ENCODE results near the gene CEP164.
"Not testable (repeated sequence)": the region's sequence is repeated elsewhere in the genome, so short reads cannot be mapped to it uniquely, and the experiment has no call there.

Gene CEP164

GRCh38 chr11:117316197-117316961 lies 11.3 kb upstream of the CEP164 start, which contains the start of gene BACE1:
Gene BACE1, minus strand, starts transcription at chr11:117316256. Its CDS starts 461 bp downstream, at chr11:117315795.
- H3K27ac Mint-ChIP-seq, result no peak within 1 kb of the TSS
- H3K9me3 Mint-ChIP-seq, result no peaks in the 10 kb centered on the region
- peaks cover 8% of the 10 kb centered on the region for H3K4me1 Mint-ChIP-seq (ENCODE audit: low read depth)
- H3K27me3 Mint-ChIP-seq, result peaks cover 35% of the 10 kb centered on the region
- peak; percentile 51 for DNase-seq
- peak within 1 kb of the TSS; percentile 75 for H3K4me3 Mint-ChIP-seq
- H3K36me3 Mint-ChIP-seq (ENCODE audit: low read depth), result no peaks in the 10 kb centered on the region

DNA sequence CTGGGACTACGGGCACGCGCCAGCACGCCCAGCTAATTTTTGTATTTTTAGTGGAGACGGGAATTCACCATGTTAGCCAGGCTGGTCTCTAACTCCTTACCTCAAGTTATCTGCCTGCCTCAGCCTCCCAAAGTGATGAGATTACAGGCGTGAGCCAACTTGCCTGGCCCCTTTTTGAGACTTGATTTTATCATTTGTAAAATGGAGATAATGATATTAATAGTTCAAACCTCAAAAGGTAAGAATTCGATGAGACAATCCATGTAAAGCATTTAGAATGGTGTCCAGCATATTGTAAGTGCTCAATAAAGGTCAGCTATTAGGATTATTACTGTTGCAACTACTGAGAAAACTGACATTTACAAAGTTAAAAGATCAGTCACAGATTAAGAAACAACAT lies 8.9 kb upstream of the CEP164 start:
- H3K9me3 Mint-ChIP-seq, result no peaks in the 10 kb centered on the region
- no peak for DNase-seq
- no peak overlapping the region for H3K4me3 Mint-ChIP-seq
- no peaks in the 10 kb centered on the region for H3K36me3 Mint-ChIP-seq (ENCODE audit: low read depth)
- peaks cover 32% of the 10 kb centered on the region for H3K27me3 Mint-ChIP-seq
- peaks cover 8% of the 10 kb centered on the region for H3K4me1 Mint-ChIP-seq (ENCODE audit: low read depth)
- H3K27ac Mint-ChIP-seq, result no peak overlapping the region

- DNase-seq, result no peak
- Mint-ChIP-seq H3K27me3 (peaks cover 26% of the 10 kb centered on the region), H3K4me1 (ENCODE audit: low read depth) (peaks cover 8% of the 10 kb centered on the region), H3K9me3 (no peaks in the 10 kb centered on the region), H3K27ac (no peak overlapping the region), H3K4me3 (no peak overlapping the region), H3K36me3 (ENCODE audit: low read depth) (no peaks in the 10 kb centered on the region)
Measured at GRCh38 chr11:117319214-117319840, 8.3 kb upstream of the CEP164 start.

- H3K36me3 Mint-ChIP-seq (ENCODE audit: low read depth); DNase-seq; H3K4me3 Mint-ChIP-seq; H3K27me3 Mint-ChIP-seq; H3K9me3 Mint-ChIP-seq; H3K27ac Mint-ChIP-seq; H3K4me1 Mint-ChIP-seq (ENCODE audit: low read depth): not testable (repeated sequence)
Measured at GRCh38 chr11:117327255-117327566, 443 bp upstream of the CEP164 start.

- H3K27ac Mint-ChIP-seq, result no peak overlapping the region
- DNase-seq, result no peak
- no peak overlapping the region for H3K4me3 Mint-ChIP-seq
- peaks cover 9% of the 10 kb centered on the region for H3K4me1 Mint-ChIP-seq (ENCODE audit: low read depth)
- no peaks in the 10 kb centered on the region for H3K27me3 Mint-ChIP-seq
- H3K9me3 Mint-ChIP-seq, result no peaks in the 10 kb centered on the region
- H3K36me3 Mint-ChIP-seq (ENCODE audit: low read depth), result peaks cover 5% of the 10 kb centered on the region
Measured at GRCh38 chr11:117328375-117329010, 839 bp downstream of the CEP164 start.

DNA sequence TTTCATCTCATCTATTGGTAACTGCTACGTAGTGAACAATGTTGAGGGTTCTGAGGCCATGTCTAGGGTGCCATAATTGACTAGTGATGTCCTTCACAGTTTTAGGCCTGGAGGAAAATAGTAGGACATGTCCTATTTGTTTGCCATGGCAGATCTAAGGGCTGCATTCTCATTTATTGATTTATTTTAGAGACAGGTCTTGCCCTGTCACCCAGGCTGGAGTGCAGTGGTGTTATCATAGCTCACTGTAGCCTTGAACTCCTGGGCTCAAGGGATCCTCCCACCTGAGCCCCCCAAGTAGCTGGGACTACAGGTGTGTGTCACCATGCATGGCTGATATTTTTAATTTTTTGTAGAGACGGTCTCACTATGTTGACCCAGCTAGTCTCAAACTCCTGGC lies 5.2 kb downstream of the CEP164 start:
- DNase-seq, result no peak
- no peaks in the 10 kb centered on the region for H3K27me3 Mint-ChIP-seq
- H3K36me3 Mint-ChIP-seq (ENCODE audit: low read depth), result peaks cover 28% of the 10 kb centered on the region
- H3K9me3 Mint-ChIP-seq, result no peaks in the 10 kb centered on the region
- peaks cover 7% of the 10 kb centered on the region for H3K4me1 Mint-ChIP-seq (ENCODE audit: low read depth)
- H3K27ac Mint-ChIP-seq, result no peak overlapping the region
- no peak overlapping the region for H3K4me3 Mint-ChIP-seq

DNA sequence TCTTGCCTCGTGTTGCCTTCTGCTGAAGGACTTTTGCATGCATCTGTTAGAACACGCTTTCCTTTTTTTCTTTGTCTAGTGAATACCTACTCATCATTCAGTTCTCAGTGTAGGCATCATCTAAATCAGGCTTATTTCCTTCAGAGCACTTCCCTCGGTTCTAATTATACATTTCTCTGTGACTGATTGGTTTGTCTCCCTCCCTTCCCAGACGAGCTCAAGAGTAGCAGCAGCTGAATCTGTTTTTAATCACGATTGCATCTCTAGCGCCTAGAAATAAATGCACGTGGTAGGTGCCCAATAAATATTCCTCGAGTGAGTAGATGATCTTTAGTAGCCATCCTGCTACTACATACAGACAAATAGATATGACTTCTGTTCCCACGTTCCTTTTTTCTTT lies 6.3 kb downstream of the CEP164 start:
- Mint-ChIP-seq H3K4me3 (no peak overlapping the region), H3K9me3 (no peaks in the 10 kb centered on the region), H3K4me1 (ENCODE audit: low read depth) (peaks cover 7% of the 10 kb centered on the region), H3K36me3 (ENCODE audit: low read depth) (peaks cover 38% of the 10 kb centered on the region), H3K27me3 (no peaks in the 10 kb centered on the region), H3K27ac (no peak overlapping the region)
- no peak for DNase-seq

DNA sequence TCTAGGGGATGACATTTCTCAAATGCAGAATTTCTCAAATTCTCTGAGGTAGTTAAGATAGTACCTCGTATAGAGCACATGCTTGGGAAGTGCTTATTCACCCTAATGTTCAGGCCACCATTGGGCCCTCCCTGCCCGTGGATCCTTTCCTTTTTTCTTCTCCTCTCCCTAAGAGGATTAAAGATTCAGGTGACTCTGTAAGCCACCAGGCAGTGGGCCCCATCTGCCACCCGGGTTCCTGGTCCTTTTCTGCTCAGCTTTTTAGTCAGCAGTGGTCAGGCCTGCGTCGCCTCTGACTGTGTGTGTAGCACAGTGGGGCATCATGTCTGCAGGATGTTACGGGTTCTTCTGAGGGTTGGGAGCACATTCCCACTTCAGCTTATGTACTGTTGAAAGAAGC lies 7.2 kb downstream of the CEP164 start:
- Mint-ChIP-seq H3K4me3 (no peak overlapping the region), H3K27me3 (no peaks in the 10 kb centered on the region), H3K4me1 (ENCODE audit: low read depth) (peaks cover 7% of the 10 kb centered on the region), H3K9me3 (no peaks in the 10 kb centered on the region), H3K27ac (no peak overlapping the region), H3K36me3 (ENCODE audit: low read depth) (peaks cover 46% of the 10 kb centered on the region)
- DNase-seq, result no peak

- Mint-ChIP-seq H3K27me3 (no peaks in the 10 kb centered on the region), H3K9me3 (no peaks in the 10 kb centered on the region), H3K4me1 (ENCODE audit: low read depth) (peaks cover 4% of the 10 kb centered on the region), H3K36me3 (ENCODE audit: low read depth) (peaks cover 51% of the 10 kb centered on the region), H3K27ac (no peak overlapping the region), H3K4me3 (no peak overlapping the region)
- no peak for DNase-seq
Measured at GRCh38 chr11:117335399-117335798, 7.7 kb downstream of the CEP164 start.

GRCh38 chr11:117337076-117337475 lies 9.4 kb downstream of the CEP164 start:
- no peak for DNase-seq
- Mint-ChIP-seq H3K4me1 (ENCODE audit: low read depth) (peaks cover 2% of the 10 kb centered on the region), H3K4me3 (no peak overlapping the region), H3K9me3 (no peaks in the 10 kb centered on the region), H3K27ac (no peak overlapping the region), H3K27me3 (no peaks in the 10 kb centered on the region), H3K36me3 (ENCODE audit: low read depth) (peaks cover 67% of the 10 kb centered on the region)

DNA sequence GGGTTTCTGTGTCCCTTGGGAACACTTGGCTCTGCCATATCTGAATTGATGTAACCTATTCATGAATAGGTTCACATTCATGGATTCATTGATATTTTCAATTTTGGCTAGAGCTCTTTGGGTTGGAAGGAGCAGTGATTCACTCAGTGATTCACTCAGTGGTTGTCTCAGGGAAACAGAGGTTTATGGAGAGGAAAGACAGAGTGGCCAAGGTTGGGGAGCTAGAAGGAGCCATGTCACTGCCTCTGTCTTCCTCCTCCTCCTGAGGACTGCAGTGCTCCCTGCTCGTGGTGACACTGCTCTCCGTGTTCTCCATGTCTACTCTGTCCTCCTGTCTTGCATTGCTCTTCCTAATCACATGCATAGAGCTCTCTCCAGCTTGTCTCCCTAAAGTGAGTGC lies 17.4 kb downstream of the CEP164 start:
- no peak for DNase-seq
- H3K4me1 Mint-ChIP-seq (ENCODE audit: low read depth), result no peaks in the 10 kb centered on the region
- H3K36me3 Mint-ChIP-seq (ENCODE audit: low read depth), result peaks cover 80% of the 10 kb centered on the region
- H3K4me3 Mint-ChIP-seq, result no peak overlapping the region
- no peaks in the 10 kb centered on the region for H3K27me3 Mint-ChIP-seq
- H3K27ac Mint-ChIP-seq, result no peak overlapping the region
- no peaks in the 10 kb centered on the region for H3K9me3 Mint-ChIP-seq

- DNase-seq, result no peak
- no peaks in the 10 kb centered on the region for H3K27me3 Mint-ChIP-seq
- peaks cover 81% of the 10 kb centered on the region for H3K36me3 Mint-ChIP-seq (ENCODE audit: low read depth)
Measured at GRCh38 chr11:117354550-117354949, 26.9 kb downstream of the CEP164 start.

GRCh38 chr11:117356126-117356890 lies 28.7 kb downstream of the CEP164 start:
- Mint-ChIP-seq H3K4me3 (no peak overlapping the region), H3K9me3 (no peaks in the 10 kb centered on the region), H3K27me3 (no peaks in the 10 kb centered on the region), H3K27ac (no peak overlapping the region), H3K4me1 (ENCODE audit: low read depth) (no peaks in the 10 kb centered on the region), H3K36me3 (ENCODE audit: low read depth) (peaks cover 81% of the 10 kb centered on the region)
- no peak for DNase-seq

More at GRCh38 chr11:117354550-117354949, 26.9 kb downstream of the CEP164 start:
- H3K4me1 Mint-ChIP-seq (ENCODE audit: low read depth), result no peaks in the 10 kb centered on the region
- no peak overlapping the region for H3K27ac Mint-ChIP-seq
- H3K9me3 Mint-ChIP-seq, result no peaks in the 10 kb centered on the region
- H3K4me3 Mint-ChIP-seq, result no peak overlapping the region

GRCh38 chr11:117361432-117361831 lies 33.8 kb downstream of the CEP164 start:
- no peak overlapping the region for H3K27ac Mint-ChIP-seq
- no peaks in the 10 kb centered on the region for H3K27me3 Mint-ChIP-seq
- H3K9me3 Mint-ChIP-seq, result no peaks in the 10 kb centered on the region
- H3K4me1 Mint-ChIP-seq (ENCODE audit: low read depth), result no peaks in the 10 kb centered on the region
- peaks cover 82% of the 10 kb centered on the region for H3K36me3 Mint-ChIP-seq (ENCODE audit: low read depth)
- no peak for DNase-seq
- H3K4me3 Mint-ChIP-seq, result no peak overlapping the region

All from activated T-cell treated with anti-CD3 and anti-CD28 coated beads, Interleukin-2, amount 50 U/mL, for 24 hours (primary cell).